Measurements from ENCODE around the gene HEATR9. TPM values are rescaled to one million over a fixed set of nuclear protein-coding genes. Genes with fewer than 3 reads are reported as not detected.

Gene HEATR9
- total RNA-seq, 4 donors from 2014 or later = 0.27 TPM; not detected in 3

GRCh38 chr17:35870906-35871819 is 2.5 kb upstream of the HEATR9 start:
- Histone ChIP-seq H3K4me3 (no peak overlapping the region), H3K27me3 (no peaks in the 10 kb centered on the region), H3K27ac (no peak overlapping the region), H3K4me1 (peaks cover 0 to 5% (median 0%) of the 10 kb centered on the region in 3 donors), H3K36me3 (no peaks in the 10 kb centered on the region), H3K9me3 (no peaks in the 10 kb centered on the region)
- no peak for ATAC-seq
- no peak for TF ChIP-seq EP300 (IDR thresholded peaks at IDR 0.05)
- TF ChIP-seq CTCF (IDR thresholded peaks at IDR 0.05) = no peak
- TF ChIP-seq POLR2AphosphoS5 (IDR thresholded peaks at IDR 0.05) = no peak
- TF ChIP-seq POLR2A (IDR thresholded peaks at IDR 0.05) = no peak
- WGBS, 2 donors (ENCODE audit: low coverage in 1 of 2) = 71 to 73% methylated on average over 4 of the region's 8 CpGs

GRCh38 chr17:35867574-35867973 is 1.1 kb downstream of the HEATR9 start:
- no peaks in the 10 kb centered on the region for H3K9me3 ChIP-seq
- peaks cover 0 to 12% of the 10 kb centered on the region in 2 donors for H3K36me3 ChIP-seq
- H3K4me1 ChIP-seq = peaks cover 0 to 9% (median 0%) of the 10 kb centered on the region in 3 donors
- no peak for TF ChIP-seq POLR2AphosphoS5 (IDR thresholded peaks at IDR 0.05)
- TF ChIP-seq EP300 (IDR thresholded peaks at IDR 0.05) = no peak
- TF ChIP-seq CTCF (IDR thresholded peaks at IDR 0.05) = no peak
- TF ChIP-seq POLR2A (IDR thresholded peaks at IDR 0.05) = no peak
- no peak overlapping the region for H3K4me3 ChIP-seq
- WGBS, 2 donors (ENCODE audit: low coverage in 1 of 2) = 90 to 100% methylated on average over 1 to 2 of the region's 3 CpGs
- no peak for ATAC-seq
- H3K27me3 ChIP-seq = no peaks in the 10 kb centered on the region
- H3K27ac ChIP-seq = no peak overlapping the region

GRCh38 chr17:35866341-35866950 is 2.2 kb downstream of the HEATR9 start:
- Histone ChIP-seq H3K9me3 (no peaks in the 10 kb centered on the region), H3K36me3 (peaks cover 0 to 12% of the 10 kb centered on the region in 2 donors), H3K4me1 (peaks cover 0 to 9% (median 0%) of the 10 kb centered on the region in 3 donors), H3K27me3 (no peaks in the 10 kb centered on the region), H3K27ac (no peak overlapping the region), H3K4me3 (no peak overlapping the region)
- ATAC-seq = no peak
- 86% methylated on average over 1 of the region's 1 CpG; no CpG with 5 or more reads in 1 of the 2 donors for WGBS, 2 donors (ENCODE audit: low coverage in 1 of 2)
- TF ChIP-seq POLR2AphosphoS5 (IDR thresholded peaks at IDR 0.05) (no peak), POLR2A (IDR thresholded peaks at IDR 0.05) (no peak), EP300 (IDR thresholded peaks at IDR 0.05) (no peak), CTCF (IDR thresholded peaks at IDR 0.05) (no peak)

GRCh38 chr17:35865412-35866340 is 3.0 kb downstream of the HEATR9 start:
- TF ChIP-seq CTCF (IDR thresholded peaks at IDR 0.05) = no peak
- no peak for TF ChIP-seq POLR2A (IDR thresholded peaks at IDR 0.05)
- TF ChIP-seq EP300 (IDR thresholded peaks at IDR 0.05) = no peak
- no peak for TF ChIP-seq POLR2AphosphoS5 (IDR thresholded peaks at IDR 0.05)
- ATAC-seq = no peak
- Histone ChIP-seq H3K27me3 (no peaks in the 10 kb centered on the region), H3K4me3 (no peak overlapping the region), H3K9me3 (no peaks in the 10 kb centered on the region), H3K36me3 (peaks cover 0 to 12% of the 10 kb centered on the region in 2 donors), H3K27ac (no peak overlapping the region), H3K4me1 (peaks cover 0 to 9% (median 0%) of the 10 kb centered on the region in 3 donors)
- 33 to 73% methylated on average over 1 to 3 of the region's 3 CpGs for WGBS, 2 donors (ENCODE audit: low coverage in 1 of 2)

All from gastroesophageal sphincter (tissue), 4 donors.